HepG2 (cell line): Measurements from ENCODE around the gene CNNM4. TPM values are rescaled to one million over a fixed set of nuclear protein-coding genes. Genes with fewer than 3 reads are reported as not detected.
A peak's percentile ranks its signal among the peaks of the same experiment; 100 is the strongest.

ENCODE experiments used
- CREM ChIP-seq, 2 experiments: sonication (generic) in 1 of 2; formaldehyde crosslinking in 1 of 2; IDR thresholded peaks; 2 replicates each; pipeline versions ENCODE4 v1.4.0 to v1.6.1; 2016 to 2020; ENCODE audit warnings: antibody characterized with exemption in 1 of 2, mild to moderate bottlenecking in 1 of 2, missing genetic modification reagents in 1 of 2
- ETV5 ChIP-seq: IDR thresholded peaks from 2 replicates; pipeline ENCODE4 v1.6.1; 2018; ENCODE audit warnings: missing biosample characterization, missing genetic modification reagents, inconsistent platforms, borderline replicate concordance
- FOXK1 ChIP-seq: sonication (generic); formaldehyde crosslinking; IDR thresholded peaks from 2 replicates; pipeline ENCODE4 v1.4.0; 2020; ENCODE audit warnings: low read depth, missing genetic modification reagents, borderline replicate concordance
- JUNB ChIP-seq: sonication (generic); formaldehyde crosslinking; IDR thresholded peaks from 2 replicates; pipeline ENCODE4 v1.8.0; 2022; ENCODE audit warnings: missing genetic modification reagents, mild to moderate bottlenecking, borderline replicate concordance
- KAT8 ChIP-seq: IDR thresholded peaks from 2 replicates; pipeline ENCODE4 v1.6.1; 2016; ENCODE audit warnings: missing genetic modification reagents, missing compliant biosample characterization
- KDM4B ChIP-seq: sonication (generic); formaldehyde crosslinking; IDR thresholded peaks from 2 replicates; pipeline ENCODE4 v1.4.0; 2020; ENCODE audit warnings: missing genetic modification reagents
- NFE2 ChIP-seq: sonication (generic); formaldehyde crosslinking; IDR thresholded peaks from 2 replicates; pipeline ENCODE4 v1.4.0; 2020; ENCODE audit warnings: missing genetic modification reagents
- NRL ChIP-seq: sonication (generic); formaldehyde crosslinking; IDR thresholded peaks from 2 replicates; pipeline ENCODE4 v1.5.0; 2020; ENCODE audit warnings: missing genetic modification reagents, mild to moderate bottlenecking, moderate library complexity, borderline replicate concordance
- SUZ12 ChIP-seq: fragments of 150-350 bp; IDR thresholded peaks from 2 replicates; pipeline ENCODE4 v1.6.1; 2014; ENCODE audit warnings: low read depth, low read length
- ZBTB3 ChIP-seq: sonication (generic); formaldehyde crosslinking; IDR thresholded peaks from 2 replicates; pipeline ENCODE4 v1.4.0; 2020; ENCODE audit warnings: low read depth, mild to moderate bottlenecking, moderate library complexity, missing genetic modification reagents, borderline replicate concordance
- ZNF232 ChIP-seq: sonication (generic); formaldehyde crosslinking; IDR thresholded peaks from 2 replicates; pipeline ENCODE4 v1.4.0; 2020; ENCODE audit warnings: missing genetic modification reagents, borderline replicate concordance
- ZNF3 ChIP-seq: IDR thresholded peaks from 2 replicates; pipeline ENCODE4 v1.7.0; 2017; ENCODE audit warnings: inconsistent platforms
- ZNF672 ChIP-seq: sonication (generic); formaldehyde crosslinking; IDR thresholded peaks from 2 replicates; pipeline ENCODE4 v1.8.1; 2022; ENCODE audit warnings: missing genetic modification reagents
- ZNF839 ChIP-seq: sonication (generic); formaldehyde crosslinking; IDR thresholded peaks from 2 replicates; pipeline ENCODE4 v1.4.0; 2020; ENCODE audit warnings: missing genetic modification reagents, mild to moderate bottlenecking, borderline replicate concordance
- polyA plus RNA-seq, 8 experiments: library from polyadenylated mRNA; depleted of rRNA in 3 of 8; stranded (reverse) in 7 of 8; unstranded in 1 of 8; fragments of >200 nt; fragmentation: Illumina TruSeq in 4 of 8; extraction: Trizol in 4 of 8; gene quantifications; 2 replicates each; pipeline versions ENCODE4 v1.2.1 to v1.2.3, GENCODE V29; 2011 to 2016; ENCODE audit warnings: low read depth in 4 of 8, missing spikeins in 1 of 8, mixed read lengths in 1 of 8; ENCODE audit not compliant: insufficient read depth in 1 of 8
- total RNA-seq, 5 experiments: library from RNA; depleted of rRNA; stranded (reverse); fragments of >200 nt; fragmentation: Illumina TruSeq; extraction: Trizol; gene quantifications; 2 replicates each; pipeline ENCODE4 v1.2.3, GENCODE V29; 2016; ENCODE audit warnings: low read depth in 1 of 5
- TF ChIP-seq, protein P1 (sequence below): sonication (generic); formaldehyde crosslinking; IDR thresholded peaks from 2 replicates; pipeline ENCODE4 v1.4.0; 2020; ENCODE audit warnings: missing genetic modification reagents, borderline replicate concordance
- TF ChIP-seq, protein P2 (sequence below): sonication (generic); formaldehyde crosslinking; IDR thresholded peaks from 2 replicates; pipeline ENCODE4 v1.8.1; 2023; ENCODE audit warnings: mild to moderate bottlenecking, inconsistent platforms, moderate library complexity, missing genetic modification reagents, borderline replicate concordance
- TF ChIP-seq, protein P3 (sequence below): IDR thresholded peaks from 2 replicates; pipeline ENCODE4 v1.6.1; 2016; ENCODE audit warnings: missing compliant biosample characterization, missing genetic modification reagents, borderline replicate concordance
- TF ChIP-seq, protein P4 (sequence below): sonication (generic); formaldehyde crosslinking; IDR thresholded peaks from 2 replicates; pipeline ENCODE4 v1.4.0; 2020; ENCODE audit warnings: missing genetic modification reagents
- TF ChIP-seq, protein P5 (sequence below): sonication (generic); formaldehyde crosslinking; IDR thresholded peaks from 2 replicates; pipeline ENCODE4 v1.5.1; 2020; ENCODE audit warnings: mild to moderate bottlenecking, moderate library complexity, missing genetic modification reagents

Gene CNNM4
- total and polyA plus RNA-seq, 2 of the 13 experiments (the other 11 are each of a cell fraction or from before 2014, with no cell fraction given): 5.9 to 8.4 TPM

DNA sequence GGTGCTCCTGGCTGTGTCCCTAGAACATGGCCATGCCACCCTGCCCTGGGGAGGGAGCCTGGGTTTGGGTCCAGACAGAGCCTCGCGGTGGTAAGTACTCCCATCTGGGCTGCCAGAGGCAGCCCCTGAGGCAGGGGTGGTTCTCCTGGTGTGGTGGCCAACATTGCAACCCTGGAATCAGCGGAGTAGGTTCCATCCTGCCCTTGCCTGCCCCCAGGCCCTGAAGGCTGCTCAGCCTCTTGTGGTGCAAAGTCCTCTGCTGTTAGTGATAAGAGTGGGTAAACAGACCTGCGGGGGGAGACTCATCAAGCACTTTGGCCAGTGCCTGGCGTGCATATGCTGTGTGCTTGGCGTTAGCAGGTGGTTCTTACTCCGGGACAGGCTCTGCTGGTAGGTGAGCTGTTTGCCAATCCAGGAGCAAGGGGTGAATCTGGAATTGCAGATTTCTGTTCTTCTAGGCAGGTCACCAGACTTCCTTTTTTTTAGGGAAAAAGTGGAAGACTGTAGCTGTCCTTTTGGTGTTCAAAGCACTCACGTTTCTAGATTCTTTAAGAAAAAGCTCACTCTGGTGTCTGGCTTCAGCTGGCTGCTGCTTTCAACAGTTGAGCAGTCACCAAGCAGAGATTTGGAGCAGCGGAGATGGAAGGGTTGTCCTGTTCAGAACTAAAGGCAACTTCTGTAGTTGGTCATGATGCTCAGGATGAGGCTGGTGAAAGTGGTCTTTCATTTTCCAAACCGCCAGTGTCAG, 58.6 kb downstream of the CNNM4 start (continued):
- TF ChIP-seq, protein P1, sequence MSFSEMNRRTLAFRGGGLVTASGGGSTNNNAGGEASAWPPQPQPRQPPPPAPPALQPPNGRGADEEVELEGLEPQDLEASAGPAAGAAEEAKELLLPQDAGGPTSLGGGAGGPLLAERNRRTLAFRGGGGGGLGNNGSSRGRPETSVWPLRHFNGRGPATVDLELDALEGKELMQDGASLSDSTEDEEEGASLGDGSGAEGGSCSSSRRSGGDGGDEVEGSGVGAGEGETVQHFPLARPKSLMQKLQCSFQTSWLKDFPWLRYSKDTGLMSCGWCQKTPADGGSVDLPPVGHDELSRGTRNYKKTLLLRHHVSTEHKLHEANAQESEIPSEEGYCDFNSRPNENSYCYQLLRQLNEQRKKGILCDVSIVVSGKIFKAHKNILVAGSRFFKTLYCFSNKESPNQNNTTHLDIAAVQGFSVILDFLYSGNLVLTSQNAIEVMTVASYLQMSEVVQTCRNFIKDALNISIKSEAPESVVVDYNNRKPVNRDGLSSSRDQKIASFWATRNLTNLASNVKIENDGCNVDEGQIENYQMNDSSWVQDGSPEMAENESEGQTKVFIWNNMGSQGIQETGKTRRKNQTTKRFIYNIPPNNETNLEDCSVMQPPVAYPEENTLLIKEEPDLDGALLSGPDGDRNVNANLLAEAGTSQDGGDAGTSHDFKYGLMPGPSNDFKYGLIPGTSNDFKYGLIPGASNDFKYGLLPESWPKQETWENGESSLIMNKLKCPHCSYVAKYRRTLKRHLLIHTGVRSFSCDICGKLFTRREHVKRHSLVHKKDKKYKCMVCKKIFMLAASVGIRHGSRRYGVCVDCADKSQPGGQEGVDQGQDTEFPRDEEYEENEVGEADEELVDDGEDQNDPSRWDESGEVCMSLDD (CRISPR knock-in tag): no peak; the same call in 1 of the 2 replicates
- TF ChIP-seq, protein P2, sequence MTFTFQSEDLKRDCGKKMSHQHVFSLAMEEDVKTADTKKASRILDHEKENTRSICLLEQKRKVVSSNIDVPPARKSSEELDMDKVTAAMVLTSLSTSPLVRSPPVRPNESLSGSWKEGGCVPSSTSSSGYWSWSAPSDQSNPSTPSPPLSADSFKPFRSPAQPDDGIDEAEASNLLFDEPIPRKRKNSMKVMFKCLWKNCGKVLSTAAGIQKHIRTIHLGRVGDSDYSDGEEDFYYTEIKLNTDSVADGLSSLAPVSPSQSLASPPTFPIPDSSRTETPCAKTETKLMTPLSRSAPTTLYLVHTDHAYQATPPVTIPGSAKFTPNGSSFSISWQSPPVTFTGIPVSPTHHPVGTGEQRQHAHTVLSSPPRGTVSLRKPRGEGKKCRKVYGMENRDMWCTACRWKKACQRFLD: no peak; the same call in 1 of the 2 replicates
- TF ChIP-seq, protein P3, sequence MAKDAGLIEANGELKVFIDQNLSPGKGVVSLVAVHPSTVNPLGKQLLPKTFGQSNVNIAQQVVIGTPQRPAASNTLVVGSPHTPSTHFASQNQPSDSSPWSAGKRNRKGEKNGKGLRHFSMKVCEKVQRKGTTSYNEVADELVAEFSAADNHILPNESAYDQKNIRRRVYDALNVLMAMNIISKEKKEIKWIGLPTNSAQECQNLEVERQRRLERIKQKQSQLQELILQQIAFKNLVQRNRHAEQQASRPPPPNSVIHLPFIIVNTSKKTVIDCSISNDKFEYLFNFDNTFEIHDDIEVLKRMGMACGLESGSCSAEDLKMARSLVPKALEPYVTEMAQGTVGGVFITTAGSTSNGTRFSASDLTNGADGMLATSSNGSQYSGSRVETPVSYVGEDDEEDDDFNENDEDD (CRISPR knock-in tag): peak; percentile 74; the same call in 1 of the 2 replicates
- TF ChIP-seq ZNF3 (CRISPR knock-in tag) (peak; percentile 18; the same call in 1 of the 2 replicates), CREM (IDR thresholded peaks at IDR 0.05) (peak; percentile 68; the same call in 1 of the 2 replicates), CREM (CRISPR knock-in tag; IDR thresholded peaks at IDR 0.05) (no peak), ZNF672 (no peak), FOXK1 (CRISPR knock-in tag) (peak; percentile 92), NFE2 (CRISPR knock-in tag) (no peak), SUZ12 (no peak), KAT8 (CRISPR knock-in tag) (peak; percentile 86), ZBTB3 (CRISPR knock-in tag) (no peak), ZNF232 (CRISPR knock-in tag) (peak; percentile 95), NRL (CRISPR knock-in tag) (peak; percentile 45; the same call in 1 of the 2 replicates), KDM4B (CRISPR knock-in tag) (peak; percentile 96), ETV5 (CRISPR knock-in tag) (peak; percentile 74; the same call in 1 of the 2 replicates), ZNF839 (no peak; the same call in 1 of the 2 replicates), JUNB (CRISPR knock-in tag) (no peak)
- TF ChIP-seq, protein P4, sequence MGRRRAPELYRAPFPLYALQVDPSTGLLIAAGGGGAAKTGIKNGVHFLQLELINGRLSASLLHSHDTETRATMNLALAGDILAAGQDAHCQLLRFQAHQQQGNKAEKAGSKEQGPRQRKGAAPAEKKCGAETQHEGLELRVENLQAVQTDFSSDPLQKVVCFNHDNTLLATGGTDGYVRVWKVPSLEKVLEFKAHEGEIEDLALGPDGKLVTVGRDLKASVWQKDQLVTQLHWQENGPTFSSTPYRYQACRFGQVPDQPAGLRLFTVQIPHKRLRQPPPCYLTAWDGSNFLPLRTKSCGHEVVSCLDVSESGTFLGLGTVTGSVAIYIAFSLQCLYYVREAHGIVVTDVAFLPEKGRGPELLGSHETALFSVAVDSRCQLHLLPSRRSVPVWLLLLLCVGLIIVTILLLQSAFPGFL (CRISPR knock-in tag): no peak
- TF ChIP-seq, protein P5, sequence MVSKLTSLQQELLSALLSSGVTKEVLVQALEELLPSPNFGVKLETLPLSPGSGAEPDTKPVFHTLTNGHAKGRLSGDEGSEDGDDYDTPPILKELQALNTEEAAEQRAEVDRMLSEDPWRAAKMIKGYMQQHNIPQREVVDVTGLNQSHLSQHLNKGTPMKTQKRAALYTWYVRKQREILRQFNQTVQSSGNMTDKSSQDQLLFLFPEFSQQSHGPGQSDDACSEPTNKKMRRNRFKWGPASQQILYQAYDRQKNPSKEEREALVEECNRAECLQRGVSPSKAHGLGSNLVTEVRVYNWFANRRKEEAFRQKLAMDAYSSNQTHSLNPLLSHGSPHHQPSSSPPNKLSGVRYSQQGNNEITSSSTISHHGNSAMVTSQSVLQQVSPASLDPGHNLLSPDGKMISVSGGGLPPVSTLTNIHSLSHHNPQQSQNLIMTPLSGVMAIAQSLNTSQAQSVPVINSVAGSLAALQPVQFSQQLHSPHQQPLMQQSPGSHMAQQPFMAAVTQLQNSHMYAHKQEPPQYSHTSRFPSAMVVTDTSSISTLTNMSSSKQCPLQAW (CRISPR knock-in tag): peak; percentile 91
